ENCODE data around the gene CDK4. TPM values are rescaled to one million over a fixed set of nuclear protein-coding genes. Genes with fewer than 3 reads are reported as not detected.

CDK4 gene
- total RNA-seq, 1 experiment from 2014 or later, result 218 TPM

GRCh38 chr12:57770734-57771133 is 18.6 kb upstream of the CDK4 start:
- H3K4me1 Mint-ChIP-seq, result peaks cover 22 to 29% of the 10 kb centered on the region in 2 experiments
- no peak for TF ChIP-seq CTCF (conservative IDR thresholded peaks at IDR 0.05)
- H3K36me3 Mint-ChIP-seq (ENCODE audit: insufficient read depth in 1 of 3, low read depth in 3 of 3), result peaks cover 20 to 40% (median 31%) of the 10 kb centered on the region in 3 experiments
- Histone ChIP-seq H3K23ac (ENCODE audit: insufficient read length, low read depth, low read length) (no peak overlapping the region), H3K4me2 (ENCODE audit: insufficient read depth, insufficient read length, low read length) (peak overlapping the region; percentile 44), H4K8ac (replicated peaks; ENCODE audit: insufficient read length, low read depth, low read length) (no peak overlapping the region), H4K20me1 (ENCODE audit: control insufficient read depth, insufficient read depth, insufficient read length) (no peaks in the 10 kb centered on the region), H3K4ac (ENCODE audit: low read depth, low read length) (no peak overlapping the region), H3K9me3 (ENCODE audit: control insufficient read depth, low read depth, low read length) (no peaks in the 10 kb centered on the region), H3K18ac (ENCODE audit: insufficient read length, low read depth, low read length) (no peak overlapping the region), H3K27me3 (ENCODE audit: insufficient read depth, low read length) (peaks cover 9% of the 10 kb centered on the region; the same call in 1 of the 2 replicates), H4K5ac (ENCODE audit: insufficient read length, low read depth, low read length) (no peak overlapping the region), H3K79me2 (ENCODE audit: insufficient read depth, low read length) (no peaks in the 10 kb centered on the region), H2BK15ac (ENCODE audit: low read depth, low read length) (no peak overlapping the region), H3K4me1 (ENCODE audit: insufficient read depth, low read length) (peaks cover 3% of the 10 kb centered on the region; the same call in 1 of the 2 replicates), H2BK12ac (ENCODE audit: insufficient read length, low read depth, low read length) (no peak overlapping the region), H3T11ph (ENCODE audit: low read length) (no peak overlapping the region), H3K9ac (ENCODE audit: extremely low read depth, insufficient read length, low read length) (no peak overlapping the region), H2BK20ac (ENCODE audit: low read depth, low read length, poor library complexity, severe bottlenecking) (no peak overlapping the region), H2AK5ac (ENCODE audit: insufficient read length, low read length) (no peak overlapping the region), H3K23me2 (ENCODE audit: insufficient read length, low read depth, low read length, poor library complexity, severe bottlenecking) (peaks cover 21% of the 10 kb centered on the region), H3K27ac (ENCODE audit: insufficient read length, low read depth, low read length) (no peak overlapping the region), H2BK120ac (ENCODE audit: low read depth, low read length, poor library complexity, severe bottlenecking) (no peak overlapping the region), H2AFZ (ENCODE audit: low read length) (no peak overlapping the region), H4K91ac (ENCODE audit: insufficient read length, low read depth, low read length) (no peak overlapping the region), H3K14ac (ENCODE audit: insufficient read depth, low read length) (no peak overlapping the region), H2BK5ac (ENCODE audit: insufficient read length, low read length) (no peak overlapping the region), H3K56ac (ENCODE audit: insufficient read length, low read depth, low read length) (no peak overlapping the region), H3K79me1 (ENCODE audit: insufficient read depth, low read depth, low read length, poor library complexity, severe bottlenecking) (no peaks in the 10 kb centered on the region)
- no peaks in the 10 kb centered on the region for H3K9me3 Mint-ChIP-seq
- WGBS (ENCODE audit: extremely low coverage, insufficient read length, low lambda C conversion rate), result no CpG with 5 or more reads among the region's 4 CpGs
- H3K27ac Mint-ChIP-seq, result no peak overlapping the region; a peak in 1 of 7 replicates
- no peak for DNase-seq
- H3K4me3 Mint-ChIP-seq, result peak overlapping the region; percentile 98 to 99; a peak in 4 of 5 replicates
- H3K27me3 Mint-ChIP-seq (ENCODE audit: low read depth), result peaks cover 20% of the 10 kb centered on the region

All from H9 (cell line).